Stomach (tissue), 9 donors: ENCODE data around the gene ASH1L. TPM values are rescaled to one million over a fixed set of nuclear protein-coding genes. Genes with fewer than 3 reads are reported as not detected.

Experiments used
- DNase-seq, 2 donors: peaks; one replicate each; pipeline versions ENCODE4 v3.0.0 to v3.0.0-alpha.2; 2013 to 2019
- H3K27ac ChIP-seq, 5 donors: fragments of 200-600 bp in 4 of 5; sonication (generic) in 4 of 5; one replicate each; pipeline ENCODE4 v1.5.1; 2013 to 2019; ENCODE audit warnings: mild to moderate bottlenecking in 1 of 5, moderate library complexity in 1 of 5
- H3K27me3 ChIP-seq, 3 donors: fragments of 200-600 bp; sonication (generic); one replicate each; pipeline ENCODE4 v1.5.1; 2017 to 2019; ENCODE audit warnings: mixed run types in 1 of 3
- H3K36me3 ChIP-seq, 4 donors: fragments of 200-600 bp; sonication (generic); 1 replicate in 3 of 4; 2 replicates in 1 of 4; pipeline ENCODE4 v1.5.1; 2016 to 2019
- H3K4me1 ChIP-seq, 4 donors: fragments of 200-600 bp; sonication (generic); one replicate each; pipeline ENCODE4 v1.5.1; 2016 to 2019
- H3K4me3 ChIP-seq, 4 donors: fragments of 200-600 bp; sonication (generic) in 3 of 4; one replicate each; pipeline ENCODE4 v1.5.1; 2016 to 2019; ENCODE audit warnings: mild to moderate bottlenecking in 1 of 4
- H3K9me3 ChIP-seq, 4 donors: fragments of 200-600 bp; sonication (generic); one replicate each; pipeline ENCODE4 v1.5.1; 2016 to 2019
- EP300 ChIP-seq: sonication (generic); formaldehyde crosslinking; IDR thresholded peaks from one replicate; pipeline ENCODE4 v1.6.1; 2017; ENCODE audit warnings: antibody characterized with exemption
- POLR2A ChIP-seq, 4 donors: fragments of 450-650 bp; IDR thresholded peaks; one replicate each; pipeline ENCODE4 v1.6.1; 2016; ENCODE audit warnings: antibody characterized with exemption in 4 of 4, control low read depth in 2 of 4, mild to moderate bottlenecking in 1 of 4, moderate library complexity in 1 of 4
- POLR2AphosphoS5 ChIP-seq, 3 donors: sonication (generic); formaldehyde crosslinking; IDR thresholded peaks; one replicate each; pipeline ENCODE4 v1.6.1; 2016; ENCODE audit warnings: antibody characterized with exemption in 3 of 3
- WGBS, 5 donors: extraction: QIAGEN DNeasy Blood & Tissue Kit in 3 of 5; methylation state at CpG; one replicate each; pipeline versions ENCODE4 v1.1.5 to v1.1.7; 2013 to 2018; 5-methylcytosine and 5-hydroxymethylcytosine counted together
- intact Hi-C: fragments of 100-400 bp; cut with DNase I; formaldehyde crosslinking; loops from one replicate; pipeline ENCODE4 v1.15.1; 2023; ENCODE audit warnings: low total_unique reads
- polyA plus RNA-seq, 3 donors: library from polyadenylated mRNA; stranded (reverse); fragments of 200-250 nt; gene quantifications; one replicate each; pipeline ENCODE4 v1.2.3, GENCODE V29; 2013
- total RNA-seq, 5 donors: library from RNA; depleted of rRNA; stranded (reverse); fragments of >200 nt; gene quantifications; one replicate each; pipeline versions ENCODE4 v1.1.0 to v1.2.3, GENCODE V29; 2014 to 2016
- TF ChIP-seq, protein P1 (sequence below), 7 experiments: fragments of 450-650 bp in 4 of 7; fragments of 200-600 bp in 3 of 7; sonication (generic) in 3 of 7; IDR thresholded peaks; one replicate each; pipeline ENCODE4 v1.5.1; 2016 to 2019; ENCODE audit warnings: antibody characterized with exemption in 7 of 7, control low read depth in 2 of 7, mild to moderate bottlenecking in 1 of 7
- donor health status: healthy with polysubstance abuse.
- donor health status: Bipolar disorder and iron deficiency.
- donor health status: healthy.

Gene ASH1L
- total and polyA plus RNA-seq, 8 donors = 3.0 to 69.4 (median 34.3) TPM

DNA sequence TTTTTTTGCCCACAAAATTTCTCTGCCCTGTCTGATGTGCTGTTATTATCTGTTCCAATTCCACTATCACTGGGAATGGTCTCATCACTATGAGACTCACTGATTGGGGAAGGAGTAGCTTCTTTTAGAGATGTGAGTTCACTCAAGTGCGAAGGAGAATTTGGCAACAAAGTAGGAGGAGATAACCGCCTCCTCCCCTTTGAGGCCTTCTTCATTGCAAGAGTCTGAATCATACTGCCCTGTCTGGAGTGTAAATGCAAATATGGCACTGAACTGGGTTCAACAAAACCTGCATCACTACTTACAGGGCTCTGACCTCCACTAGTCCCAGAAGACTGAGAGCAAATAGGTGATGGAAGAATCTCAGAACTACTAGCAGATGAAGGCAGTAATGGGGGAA, 83.4 kb downstream of the ASH1L start:
- no peak overlapping the region for H3K4me3 ChIP-seq
- peaks cover 0 to 47% (median 37%) of the 10 kb centered on the region in 4 donors for H3K36me3 ChIP-seq
- H3K4me1 ChIP-seq = peaks cover 0 to 12% (median 6%) of the 10 kb centered on the region in 4 donors
- no peak for TF ChIP-seq POLR2AphosphoS5 (IDR thresholded peaks at IDR 0.05)
- TF ChIP-seq, protein P1, sequence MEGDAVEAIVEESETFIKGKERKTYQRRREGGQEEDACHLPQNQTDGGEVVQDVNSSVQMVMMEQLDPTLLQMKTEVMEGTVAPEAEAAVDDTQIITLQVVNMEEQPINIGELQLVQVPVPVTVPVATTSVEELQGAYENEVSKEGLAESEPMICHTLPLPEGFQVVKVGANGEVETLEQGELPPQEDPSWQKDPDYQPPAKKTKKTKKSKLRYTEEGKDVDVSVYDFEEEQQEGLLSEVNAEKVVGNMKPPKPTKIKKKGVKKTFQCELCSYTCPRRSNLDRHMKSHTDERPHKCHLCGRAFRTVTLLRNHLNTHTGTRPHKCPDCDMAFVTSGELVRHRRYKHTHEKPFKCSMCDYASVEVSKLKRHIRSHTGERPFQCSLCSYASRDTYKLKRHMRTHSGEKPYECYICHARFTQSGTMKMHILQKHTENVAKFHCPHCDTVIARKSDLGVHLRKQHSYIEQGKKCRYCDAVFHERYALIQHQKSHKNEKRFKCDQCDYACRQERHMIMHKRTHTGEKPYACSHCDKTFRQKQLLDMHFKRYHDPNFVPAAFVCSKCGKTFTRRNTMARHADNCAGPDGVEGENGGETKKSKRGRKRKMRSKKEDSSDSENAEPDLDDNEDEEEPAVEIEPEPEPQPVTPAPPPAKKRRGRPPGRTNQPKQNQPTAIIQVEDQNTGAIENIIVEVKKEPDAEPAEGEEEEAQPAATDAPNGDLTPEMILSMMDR (IDR thresholded peaks at IDR 0.05) = no peak
- H3K27me3 ChIP-seq = no peaks in the 10 kb centered on the region
- H3K9me3 ChIP-seq = no peaks in the 10 kb centered on the region
- intact Hi-C loops = no loop called here
- no peak for DNase-seq
- H3K27ac ChIP-seq = no peak overlapping the region
- 89 to 100% (median 96%) methylated on average over 2 of the region's 2 CpGs for WGBS, 5 donors

DNA sequence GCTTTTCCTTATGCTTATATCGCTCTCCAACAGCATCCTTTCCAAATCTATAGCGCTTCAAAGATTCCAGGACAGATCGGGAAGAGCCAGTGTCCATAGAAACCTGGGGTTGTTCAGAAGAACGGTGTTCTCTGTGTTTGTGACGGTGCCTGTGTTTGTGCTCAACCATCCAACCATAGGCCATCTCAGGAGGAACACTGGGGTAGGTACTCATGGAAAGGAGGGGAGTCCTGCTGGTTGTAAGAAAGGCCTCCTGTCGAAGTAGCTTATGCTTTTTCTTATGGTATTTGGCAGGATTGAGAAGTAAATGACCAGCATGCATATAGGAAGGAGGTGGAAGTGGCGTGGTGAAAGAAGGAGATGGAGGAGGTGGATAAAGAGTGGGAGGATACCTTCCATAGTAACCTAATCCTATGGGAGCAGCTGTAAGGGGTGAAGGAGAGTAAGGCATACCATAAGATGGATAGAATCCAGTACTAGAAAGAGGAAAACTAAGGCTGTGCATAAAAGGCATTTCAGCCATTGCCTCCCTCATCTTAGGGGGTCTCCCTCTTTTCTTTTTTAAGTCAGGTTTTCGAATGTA, 84.2 kb downstream of the ASH1L start:
- Histone ChIP-seq H3K9me3 (no peaks in the 10 kb centered on the region), H3K27ac (no peak overlapping the region), H3K36me3 (peaks cover 0 to 47% (median 37%) of the 10 kb centered on the region in 4 donors), H3K4me1 (peaks cover 0 to 19% (median 6%) of the 10 kb centered on the region in 4 donors), H3K4me3 (no peak overlapping the region), H3K27me3 (no peaks in the 10 kb centered on the region)
- 92 to 99% (median 96%) methylated on average over 8 of the region's 8 CpGs for WGBS, 5 donors
- TF ChIP-seq POLR2AphosphoS5 (IDR thresholded peaks at IDR 0.05) = no peak
- TF ChIP-seq POLR2A (IDR thresholded peaks at IDR 0.05) = no peak
- no peak for TF ChIP-seq EP300
- TF ChIP-seq, protein P1 (IDR thresholded peaks at IDR 0.05) = no peak
- no peak for DNase-seq
- intact Hi-C loops = no loop called here

DNA sequence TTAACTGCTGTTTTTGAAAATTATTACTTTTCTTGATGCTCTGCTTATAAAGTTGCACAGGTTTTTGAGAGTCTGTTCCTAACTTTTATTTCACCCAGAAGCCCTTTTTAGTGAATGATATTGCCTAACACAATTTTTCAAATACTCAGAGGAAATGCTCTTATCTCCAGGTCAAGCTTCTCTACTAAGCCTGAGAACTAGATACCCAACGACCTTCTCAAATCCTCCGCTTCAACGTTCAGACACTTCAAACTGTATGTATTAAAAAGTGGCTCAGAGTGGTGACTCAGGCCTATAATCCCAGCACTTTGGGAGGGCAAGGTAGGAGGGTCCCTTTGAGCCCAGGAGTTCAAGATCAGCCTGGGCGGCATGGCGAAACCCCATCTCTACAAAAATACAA, 88.5 kb downstream of the ASH1L start:
- TF ChIP-seq EP300 (no peak), POLR2AphosphoS5 (IDR thresholded peaks at IDR 0.05) (no peak), POLR2A (IDR thresholded peaks at IDR 0.05) (no peak)
- TF ChIP-seq, protein P1 (IDR thresholded peaks at IDR 0.05) = no peak
- WGBS, 5 donors = 73 to 90% (median 83%) methylated on average over 5 of the region's 5 CpGs
- H3K27ac ChIP-seq = no peak overlapping the region

DNA sequence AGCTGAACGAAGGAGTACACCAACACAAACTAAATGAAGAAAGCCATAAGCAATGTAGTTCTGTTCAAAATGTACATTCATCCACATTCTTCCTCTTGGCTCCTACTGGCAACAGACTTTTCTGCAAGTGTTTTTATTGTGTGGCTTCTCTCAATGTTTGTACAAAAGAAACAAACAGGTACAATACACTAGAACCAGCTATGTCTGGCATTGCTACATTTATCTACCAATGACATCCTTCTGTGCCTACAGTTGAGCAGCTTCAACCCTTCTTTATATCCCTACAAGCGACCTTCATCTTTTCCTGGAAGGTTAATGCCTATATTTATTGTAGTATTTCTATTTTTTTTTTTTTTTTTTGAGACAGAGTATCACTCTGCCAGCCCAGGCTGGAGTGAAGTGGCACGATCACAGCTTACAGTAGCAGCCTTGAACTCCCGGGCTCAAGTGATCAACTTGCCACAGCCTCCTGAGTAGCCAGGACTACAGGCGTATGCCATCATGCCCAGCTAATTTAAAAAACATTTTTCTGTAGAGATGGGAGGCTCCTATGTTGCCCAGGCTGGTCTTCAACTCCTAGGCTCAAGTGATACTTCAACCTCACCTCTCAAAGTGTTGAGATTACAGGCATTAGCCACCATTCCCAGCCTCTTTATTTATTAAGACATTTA, 89.3 kb downstream of the ASH1L start:
- WGBS, 5 donors = 93 to 98% (median 96%) methylated on average over 5 of the region's 5 CpGs
- H3K4me3 ChIP-seq = no peak overlapping the region
- peaks cover 0 to 21% (median 17%) of the 10 kb centered on the region in 4 donors for H3K36me3 ChIP-seq
- peaks cover 0 to 10% (median 4%) of the 10 kb centered on the region in 4 donors for H3K9me3 ChIP-seq
- H3K27me3 ChIP-seq = no peaks in the 10 kb centered on the region
- intact Hi-C loops = no loop called here
- no peak for DNase-seq
- no peak for TF ChIP-seq POLR2AphosphoS5 (IDR thresholded peaks at IDR 0.05)
- TF ChIP-seq, protein P1 (IDR thresholded peaks at IDR 0.05) = no peak
- no peak for TF ChIP-seq POLR2A (IDR thresholded peaks at IDR 0.05)
- no peak for TF ChIP-seq EP300
- peaks cover 0 to 18% (median 4%) of the 10 kb centered on the region in 4 donors for H3K4me1 ChIP-seq
- no peak overlapping the region for H3K27ac ChIP-seq

More for the DNA sequence above, 88.5 kb downstream of the ASH1L start:
- intact Hi-C loops = no loop called here
- Histone ChIP-seq H3K27me3 (no peaks in the 10 kb centered on the region), H3K36me3 (peaks cover 0 to 30% (median 22%) of the 10 kb centered on the region in 4 donors), H3K4me3 (no peak overlapping the region), H3K4me1 (peaks cover 0 to 11% (median under 1%) of the 10 kb centered on the region in 4 donors), H3K9me3 (peaks cover 0 to 10% (median 4%) of the 10 kb centered on the region in 4 donors)
- no peak for DNase-seq
